Measurements from ENCODE around the gene GLIS1. TPM values are rescaled to one million over a fixed set of nuclear protein-coding genes. Genes with fewer than 3 reads are reported as not detected.
A peak's percentile ranks its signal among the peaks of the same experiment; 100 is the strongest.

The GLIS1 gene
- total RNA-seq, 1 donor from 2014 or later, result 0.20 TPM

DNA sequence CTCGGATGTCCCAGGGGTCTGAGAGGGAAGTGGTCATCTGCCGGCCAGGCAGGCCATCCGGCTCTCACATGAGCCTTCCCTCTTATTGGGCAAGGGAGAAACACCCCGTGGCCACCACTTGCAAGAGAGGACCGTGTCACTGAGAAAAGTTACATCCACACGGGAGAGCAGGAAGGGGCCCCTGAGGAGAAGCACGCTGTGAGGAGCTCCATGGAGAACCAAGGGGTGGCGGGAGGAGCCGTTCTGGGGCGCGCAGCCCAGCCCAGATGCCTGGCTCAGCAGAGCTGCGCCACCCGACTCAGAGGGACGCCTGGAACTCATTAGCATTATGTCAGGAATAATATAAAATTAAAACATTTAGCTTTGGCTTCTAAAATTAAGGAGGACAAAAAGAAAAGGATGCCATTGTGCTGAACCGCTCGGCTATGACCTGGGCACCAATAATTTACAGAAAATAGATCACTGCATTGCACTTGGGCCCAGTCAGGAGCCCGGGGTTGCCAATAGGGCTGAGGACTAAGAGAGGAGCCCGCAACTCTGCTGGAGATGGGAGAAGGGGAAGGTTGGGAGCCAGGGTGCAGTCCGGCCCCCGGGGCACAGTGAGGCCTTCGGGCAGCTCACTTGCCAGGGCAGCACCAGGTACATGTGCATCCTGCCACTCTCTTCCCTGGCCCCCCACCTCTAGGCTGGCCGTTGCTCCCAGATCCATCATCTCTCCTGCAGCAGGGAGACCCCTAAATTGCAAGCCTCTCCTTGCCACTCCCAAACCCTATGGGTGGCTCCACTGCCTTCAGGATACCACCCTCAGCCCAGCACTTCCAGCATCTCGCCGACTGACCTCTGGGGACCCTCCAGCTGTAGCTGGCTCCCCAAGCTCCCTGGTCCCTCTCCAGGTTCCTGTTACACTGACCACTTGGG lies 194.9 kb downstream of the GLIS1 start:
- no peak for ATAC-seq

DNA sequence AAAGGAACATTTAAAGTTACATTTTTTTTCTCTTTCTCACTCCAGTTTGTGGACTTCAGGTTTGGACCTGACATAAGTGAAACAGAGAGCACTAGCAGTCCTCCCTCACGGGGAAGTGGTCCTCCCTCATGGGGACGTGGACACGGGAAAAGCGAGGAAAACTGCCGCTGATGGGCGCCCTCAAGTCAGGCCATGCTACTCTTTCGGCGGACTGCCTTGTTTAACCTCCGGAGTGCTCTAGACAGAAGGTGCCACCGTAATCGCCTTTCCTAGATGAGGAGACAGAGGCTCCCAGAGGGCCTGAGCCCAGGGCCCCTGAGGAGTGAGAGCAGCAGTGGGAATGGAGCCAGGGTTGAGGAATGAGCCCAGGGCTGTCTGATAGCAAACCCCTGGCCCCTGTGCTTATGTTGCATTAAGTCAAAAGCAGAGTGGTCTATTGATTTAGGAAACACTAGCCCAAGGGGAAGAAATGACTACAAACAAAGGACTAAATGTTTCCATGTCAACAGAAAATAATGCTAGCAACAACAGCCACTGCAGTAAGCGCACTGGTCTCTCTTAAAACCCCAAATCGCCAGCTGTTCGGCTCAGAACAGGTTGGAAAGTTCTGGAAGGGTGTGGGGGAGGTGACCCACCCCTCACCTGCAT lies 195.7 kb downstream of the GLIS1 start:
- no peak for ATAC-seq

DNA sequence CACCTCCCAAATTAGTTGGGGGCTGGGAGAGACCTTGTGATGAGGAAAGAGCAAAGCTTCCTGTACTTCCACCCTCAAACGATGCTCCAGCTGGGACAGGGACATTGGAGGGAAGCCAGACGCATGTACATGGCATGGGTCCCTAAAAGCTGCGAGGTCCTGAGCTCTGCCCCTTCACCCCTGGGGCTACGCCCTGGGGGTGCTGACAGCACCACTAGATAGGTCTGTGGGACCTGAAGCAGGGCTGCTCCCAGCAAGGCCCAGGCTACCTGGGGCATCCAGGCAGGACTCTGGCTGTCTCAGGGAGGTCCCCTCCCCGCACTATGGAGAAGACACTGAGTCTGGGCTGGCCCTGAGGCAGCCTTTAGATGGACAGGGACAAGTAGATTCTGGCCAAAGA lies 196.4 kb downstream of the GLIS1 start:
- ATAC-seq, result no peak

GRCh38 chr1:53541761-53542550 lies 197.0 kb downstream of the GLIS1 start:
- ATAC-seq, result peak; percentile 35

- no peak for ATAC-seq
Measured at GRCh38 chr1:53541263-53541625, 197.7 kb downstream of the GLIS1 start.

GRCh38 chr1:53540604-53541262 lies 198.2 kb downstream of the GLIS1 start:
- ATAC-seq, result no peak

DNA sequence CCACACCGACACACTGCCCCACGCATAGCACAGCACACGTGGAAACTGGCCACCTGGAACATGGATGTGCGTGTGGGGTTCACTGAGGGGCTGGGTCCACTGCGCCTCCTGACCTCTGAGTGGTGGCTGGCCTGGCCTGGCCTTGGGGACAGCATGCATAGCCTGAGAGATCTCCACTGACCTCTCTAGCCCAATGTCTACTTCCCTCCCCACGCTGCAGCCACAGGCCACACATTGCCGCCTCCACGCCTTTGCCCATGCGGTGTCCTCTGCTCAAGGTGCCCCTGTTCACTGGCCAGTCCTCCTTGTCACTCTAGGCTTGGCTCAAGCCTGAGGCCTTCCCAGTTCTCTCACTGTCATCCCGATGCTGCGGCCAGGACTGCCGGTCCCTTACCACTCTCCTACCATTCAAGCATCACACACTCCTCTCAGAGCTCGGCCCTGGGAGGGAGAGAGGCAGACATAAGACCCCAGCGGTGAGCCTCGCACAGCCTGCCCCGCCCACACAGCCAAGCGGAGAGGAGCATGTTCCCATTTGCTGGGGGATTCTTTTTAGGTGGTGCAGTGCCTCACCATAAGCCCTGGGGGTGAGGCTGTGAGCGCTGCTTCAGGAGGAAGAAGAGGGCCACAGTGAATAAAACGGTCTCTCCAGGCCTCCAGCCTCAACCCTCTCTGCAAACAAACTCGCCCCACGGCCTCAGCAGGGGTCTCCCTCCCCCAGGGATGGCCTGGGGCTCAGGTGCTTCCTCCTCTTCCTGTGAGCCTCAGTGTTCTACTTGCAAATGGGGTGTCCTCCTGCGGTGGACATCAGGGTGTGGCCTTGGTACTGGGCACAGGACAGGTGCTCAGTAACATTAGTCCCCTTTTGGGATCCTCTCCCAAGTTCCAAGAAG lies 199.0 kb downstream of the GLIS1 start:
- ATAC-seq, result no peak

DNA sequence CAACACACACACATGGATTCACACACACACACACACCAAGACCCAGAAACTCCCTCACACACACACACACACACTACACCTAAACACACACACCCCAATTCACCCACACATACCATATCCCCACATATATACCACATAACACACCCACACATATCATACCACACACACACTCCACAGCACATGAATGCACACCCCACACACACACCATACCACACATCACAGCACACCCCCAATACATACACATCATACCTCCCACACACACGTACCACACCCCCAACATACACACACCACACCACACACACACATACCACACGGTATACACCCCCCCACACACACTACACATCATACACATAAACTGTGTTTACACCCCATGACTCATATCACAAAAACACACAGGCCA lies 199.7 kb downstream of the GLIS1 start:
- ATAC-seq, result no peak

DNA sequence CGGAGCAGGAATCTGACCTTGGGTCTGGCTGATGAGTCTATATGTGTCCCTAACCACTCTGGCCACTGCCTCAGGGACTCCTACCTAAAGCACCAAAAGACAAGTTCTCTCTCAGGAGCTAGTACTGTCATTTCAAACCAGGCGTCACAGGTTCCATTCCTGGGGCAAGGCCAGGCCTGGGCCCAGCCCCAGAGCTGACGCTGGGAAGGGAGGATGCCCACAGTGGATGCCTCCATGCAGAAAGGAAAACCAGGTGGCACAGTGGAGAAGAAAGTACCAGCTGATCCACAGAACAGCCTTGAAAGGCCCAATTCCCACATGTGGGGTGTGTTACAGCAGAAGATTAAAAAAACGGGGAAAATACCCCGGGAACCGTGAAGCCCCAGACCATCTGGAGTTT lies 202.4 kb downstream of the GLIS1 start:
- ATAC-seq, result no peak

DNA sequence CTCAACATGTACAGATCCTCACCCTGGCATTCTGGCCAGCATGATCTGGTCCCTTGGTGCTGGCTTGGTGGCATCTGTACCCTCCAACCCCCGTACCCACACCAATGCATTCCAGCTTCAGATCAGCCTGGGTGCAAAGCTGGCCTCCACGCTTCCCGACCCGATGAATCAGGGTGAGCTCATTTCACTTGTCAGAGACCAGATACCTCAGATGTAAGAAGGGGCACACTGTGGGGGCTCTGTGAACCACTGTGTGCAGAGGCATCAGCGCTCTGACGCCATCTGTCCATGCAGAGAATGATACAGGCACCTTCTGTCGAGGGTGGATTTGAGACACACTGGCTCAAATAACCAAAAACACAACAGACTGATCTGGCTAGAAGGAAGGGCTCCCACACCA lies 203.1 kb downstream of the GLIS1 start:
- ATAC-seq, result no peak

- ATAC-seq, result no peak
Measured at GRCh38 chr1:53535226-53535625, 203.7 kb downstream of the GLIS1 start.

GRCh38 chr1:53532912-53533311 lies 206.1 kb downstream of the GLIS1 start:
- no peak for ATAC-seq

DNA sequence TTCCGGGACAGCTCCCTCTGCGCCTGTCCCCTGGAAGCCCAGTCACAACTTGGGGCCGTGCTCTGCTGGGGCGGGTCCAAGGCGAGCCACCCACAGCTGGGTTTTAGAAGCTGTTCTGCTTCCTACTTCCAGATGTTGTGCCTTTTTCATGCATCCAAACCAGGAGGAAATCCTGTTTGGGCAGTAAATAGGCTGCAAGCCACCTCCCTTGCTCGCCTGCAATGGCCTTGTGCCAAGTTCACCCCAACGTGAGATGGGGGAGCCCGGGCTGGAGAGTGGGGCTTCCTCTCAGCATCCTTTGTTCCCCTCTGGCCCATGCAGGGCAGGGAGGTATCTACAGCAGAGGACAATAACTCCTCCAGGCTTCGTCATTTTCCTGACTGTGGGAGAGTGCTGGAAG lies 206.6 kb downstream of the GLIS1 start:
- no peak for ATAC-seq

GRCh38 chr1:53530550-53530949 lies 208.4 kb downstream of the GLIS1 start:
- no peak for ATAC-seq

DNA sequence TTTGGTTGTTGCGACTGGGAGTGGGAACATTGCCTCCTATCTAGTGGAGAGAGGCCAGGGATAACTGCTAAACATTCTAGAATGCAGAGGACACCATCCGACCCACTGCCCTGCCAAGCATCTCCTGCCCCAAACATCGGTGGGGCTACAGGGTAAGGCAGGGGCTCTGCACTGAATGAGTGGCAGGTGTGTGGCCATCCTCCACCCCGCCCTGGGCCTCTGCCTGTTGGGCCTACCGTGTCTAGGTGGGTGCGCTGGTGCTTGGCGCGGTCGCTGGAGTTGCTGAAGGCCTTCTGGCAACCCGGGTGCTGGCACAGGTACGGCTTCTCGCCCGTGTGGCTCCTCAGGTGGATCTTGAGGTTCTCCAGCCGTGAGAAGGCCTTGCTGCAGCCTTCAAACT lies 209.4 kb downstream of the GLIS1 start:
- ATAC-seq, result no peak

DNA sequence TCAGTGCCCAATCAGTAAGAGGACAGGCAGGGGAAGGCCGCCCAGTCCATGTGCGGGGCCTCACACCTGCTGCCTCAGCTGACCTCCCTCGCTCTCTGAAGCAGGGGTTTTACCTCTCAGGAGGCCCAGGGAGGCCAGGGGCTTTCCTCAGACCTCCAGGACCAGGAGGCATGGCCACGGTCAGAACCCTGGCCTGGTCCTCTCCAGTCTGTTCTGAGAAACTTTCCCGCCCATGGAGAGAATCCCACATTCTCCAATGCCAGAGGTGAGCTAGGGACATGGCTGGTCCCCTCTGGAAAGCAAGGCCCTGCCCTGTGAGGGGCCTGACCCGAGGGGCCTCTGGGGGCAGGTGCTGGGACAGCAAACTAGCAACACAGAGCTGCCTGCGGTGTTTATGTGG lies 211.6 kb downstream of the GLIS1 start:
- ATAC-seq, result no peak

DNA sequence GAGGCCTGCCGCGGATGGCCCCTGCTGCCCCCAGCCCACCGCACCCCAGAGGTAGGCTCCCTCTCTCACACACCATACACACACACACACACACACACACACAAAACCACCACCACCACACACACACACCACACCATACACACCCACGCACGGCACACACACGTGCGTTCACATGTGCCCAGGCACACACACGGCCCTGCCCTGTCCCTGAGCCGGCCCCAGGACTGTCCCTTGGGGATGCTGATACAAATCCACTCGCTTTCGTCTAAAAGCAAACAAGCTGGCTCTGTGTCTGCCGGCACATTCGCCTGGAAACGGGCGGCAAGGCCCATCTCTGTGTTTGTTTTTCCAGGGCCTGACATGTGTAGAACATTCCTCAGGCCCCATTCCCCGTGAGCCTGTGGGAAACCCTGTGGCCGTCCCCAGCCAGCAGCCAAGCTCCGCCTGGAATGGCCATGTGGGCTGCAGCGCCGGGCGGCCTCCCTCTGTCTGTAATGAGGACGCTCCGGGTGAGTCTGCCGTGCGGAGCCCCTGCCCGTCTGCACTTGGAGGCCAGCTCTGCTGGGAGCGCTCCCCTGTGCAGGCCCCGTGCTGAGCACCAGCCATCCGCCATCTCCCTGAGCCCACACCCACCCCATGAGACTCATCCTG lies 212.4 kb downstream of the GLIS1 start:
- ATAC-seq, result no peak

DNA sequence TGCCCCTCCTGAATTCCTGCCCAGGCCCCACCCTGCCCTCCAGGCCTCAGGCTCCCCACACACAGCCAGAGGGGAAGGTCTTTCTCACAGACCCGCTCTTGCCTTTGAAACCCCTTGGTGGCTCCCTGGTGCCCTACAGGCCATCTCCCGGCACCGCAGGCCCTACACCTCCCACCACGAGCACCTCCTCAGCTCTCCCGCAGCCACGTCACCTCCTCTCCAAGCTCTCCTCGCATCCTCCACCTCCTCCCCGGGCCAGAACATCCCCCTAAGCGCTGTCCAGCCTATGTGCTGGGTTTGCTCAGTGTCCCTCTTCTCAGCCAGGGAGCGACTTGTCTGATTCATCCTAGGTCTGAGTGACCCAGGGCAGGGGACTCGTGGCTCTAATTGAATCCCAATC lies 213.4 kb downstream of the GLIS1 start:
- no peak for ATAC-seq

GRCh38 chr1:53524428-53525375 lies 214.3 kb downstream of the GLIS1 start:
- ATAC-seq, result no peak

Data from esophagus mucosa (tissue), 1 donor.